GM18907 (cell line): ENCODE results near the gene BANP.
"Not testable (repeated sequence)": the region's sequence is repeated elsewhere in the genome, so short reads cannot be mapped to it uniquely, and the experiment has no call there.

Experiments
- ATAC-seq: cut with Tn5 transposase; IDR thresholded peaks from one replicate; pipeline ENCODE4 v1.9.1; 2021; ENCODE audit warnings: mild to moderate bottlenecking, moderate library complexity; ENCODE audit not compliant: unreplicated experiment

The BANP gene

DNA sequence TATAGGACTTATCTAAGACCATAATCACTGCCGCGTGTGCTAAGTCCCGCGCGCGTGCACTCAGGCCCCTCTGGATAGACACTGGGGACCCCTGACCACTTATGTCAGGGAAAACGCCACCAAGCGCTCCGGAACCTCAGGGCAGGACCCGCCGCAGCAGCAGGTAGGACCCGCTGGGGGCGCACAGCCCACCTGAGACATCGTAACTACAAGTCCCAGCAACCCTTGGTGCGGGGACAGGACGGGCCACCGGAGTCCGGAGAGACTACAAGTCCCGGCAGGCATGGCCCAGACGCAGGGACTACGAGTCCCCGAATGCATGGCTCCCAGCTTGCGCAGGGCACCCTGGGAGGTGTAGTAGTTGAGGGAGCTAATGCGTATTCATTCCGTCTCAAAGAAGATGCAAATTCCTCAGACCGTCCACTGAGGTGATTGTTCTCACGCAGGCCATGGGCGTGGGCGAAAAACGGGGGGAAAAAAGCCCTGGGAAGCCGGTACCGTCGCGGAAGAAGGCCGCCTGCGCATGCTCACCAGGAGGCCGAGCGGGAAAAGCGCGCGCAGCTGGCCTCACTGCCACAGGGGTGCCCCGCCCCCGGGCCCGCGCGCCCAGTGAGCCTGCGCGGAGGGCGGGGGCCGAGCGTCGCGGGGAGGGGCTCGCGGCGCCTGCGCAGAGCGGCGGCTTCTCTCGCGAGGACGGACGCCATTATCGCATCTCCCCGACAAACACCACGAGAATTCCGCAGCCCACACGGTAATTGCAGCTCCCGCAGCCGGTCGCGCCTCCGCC lies at the start of gene BANP:
TSS of gene BANP (plus strand) at position 670 of the 787 bp plus-strand sequence. CDS start 23,682 bp downstream, outside the sequence.
- peak; percentile 91 for ATAC-seq

GRCh38 chr16:87904963-87905362 lies 46.3 kb upstream of the BANP start:
- not testable (repeated sequence) for ATAC-seq

DNA sequence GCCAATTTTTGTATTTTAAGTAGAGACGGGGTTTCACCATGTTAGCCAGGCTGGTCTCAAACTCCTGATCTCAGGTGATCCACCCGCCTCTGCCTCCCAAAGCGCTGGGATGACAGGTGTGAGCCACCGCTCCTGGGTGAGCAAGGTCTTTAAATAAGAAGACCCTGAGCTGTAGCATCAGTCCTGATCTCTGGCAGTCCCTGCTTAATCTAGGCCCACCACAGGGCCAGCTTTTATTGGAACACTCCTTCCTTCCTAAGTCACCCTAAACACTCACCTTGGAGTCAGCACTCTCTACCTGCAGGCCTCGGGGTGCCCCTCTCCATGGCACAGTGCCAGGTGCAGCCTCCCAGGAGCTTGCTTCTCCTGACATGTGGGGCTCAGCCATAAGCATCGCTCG lies 45.7 kb upstream of the BANP start:
- ATAC-seq: not testable (repeated sequence)

DNA sequence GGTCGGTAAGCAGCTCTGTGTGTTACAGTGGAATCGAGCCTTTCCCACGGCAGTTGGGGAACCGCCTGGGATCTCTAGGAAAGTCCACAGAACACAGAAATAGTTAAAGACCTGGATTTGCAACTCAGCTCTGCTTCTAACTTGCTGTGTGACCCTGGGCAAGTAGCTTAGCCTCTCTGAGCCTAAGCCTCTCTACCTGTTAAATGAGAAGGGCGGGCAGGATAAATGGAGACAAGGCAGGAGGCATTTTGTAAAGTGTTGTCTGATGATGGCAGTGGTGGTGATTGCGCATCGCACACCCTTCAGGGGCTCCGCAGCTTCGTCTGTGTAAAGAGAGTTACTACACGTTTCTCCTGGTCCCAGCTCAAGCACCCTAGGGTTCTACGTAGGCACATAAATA lies 43.1 kb upstream of the BANP start:
- ATAC-seq: not testable (repeated sequence)

DNA sequence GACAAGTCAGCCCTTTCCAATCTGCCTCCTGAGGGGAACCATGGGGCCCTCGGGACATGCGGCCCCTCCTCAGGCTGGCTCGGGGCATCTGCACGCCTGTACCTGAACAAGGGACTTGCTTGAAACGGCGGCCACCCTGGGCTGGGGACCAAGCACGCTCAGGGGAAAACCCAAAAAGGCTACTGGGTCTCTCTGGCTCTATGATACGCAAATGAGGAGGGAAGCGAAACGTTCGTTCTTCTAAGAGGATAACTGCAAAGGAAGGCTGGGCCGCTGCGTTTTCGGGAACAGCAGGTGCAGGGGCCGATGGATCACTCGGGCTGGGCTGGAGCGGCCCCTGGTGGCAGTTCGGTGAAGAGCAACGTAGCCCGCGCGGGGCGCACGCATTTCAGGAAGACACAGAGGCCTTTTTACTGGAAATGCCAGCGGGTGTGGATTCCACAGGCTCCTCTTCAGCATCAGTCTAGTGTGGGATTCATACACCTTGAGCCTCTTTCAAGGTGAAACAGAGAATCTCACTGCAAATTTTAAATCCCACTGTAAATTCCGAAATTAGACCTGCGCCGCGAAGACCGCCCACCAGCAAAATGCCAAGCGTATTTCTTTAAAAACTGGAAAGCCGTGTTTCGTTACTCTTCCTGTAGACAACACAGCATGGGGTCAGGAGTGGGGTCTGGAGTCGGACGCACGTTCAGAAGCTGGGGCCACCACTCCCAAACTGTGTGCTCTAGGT lies 41.9 kb upstream of the BANP start:
- peak; percentile 84 for ATAC-seq

GRCh38 chr16:87911106-87911763 lies 40.0 kb upstream of the BANP start:
- ATAC-seq: not testable (repeated sequence)

DNA sequence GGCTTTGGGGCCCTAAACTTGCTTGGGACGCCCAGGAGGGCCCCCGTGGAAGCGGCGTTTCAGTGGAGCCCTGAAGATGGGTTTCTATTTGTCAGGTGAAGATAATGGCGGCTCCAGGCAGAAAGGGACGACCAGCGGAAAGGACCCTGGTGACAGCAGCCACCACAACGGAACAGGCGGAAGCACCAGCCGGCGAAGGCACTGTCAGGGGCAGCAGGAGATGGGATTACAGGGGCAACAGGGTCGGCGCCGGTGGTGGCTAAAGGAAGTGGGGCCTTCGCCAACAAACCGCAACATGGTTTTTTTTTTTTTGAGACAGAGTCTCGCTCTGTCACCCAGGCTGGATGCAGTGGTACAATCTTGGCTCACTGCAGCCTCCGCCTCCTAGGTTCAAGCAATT lies 38.5 kb upstream of the BANP start:
- ATAC-seq: not testable (repeated sequence)

GRCh38 chr16:87914021-87914725 lies 37.1 kb upstream of the BANP start:
- ATAC-seq: not testable (repeated sequence)

DNA sequence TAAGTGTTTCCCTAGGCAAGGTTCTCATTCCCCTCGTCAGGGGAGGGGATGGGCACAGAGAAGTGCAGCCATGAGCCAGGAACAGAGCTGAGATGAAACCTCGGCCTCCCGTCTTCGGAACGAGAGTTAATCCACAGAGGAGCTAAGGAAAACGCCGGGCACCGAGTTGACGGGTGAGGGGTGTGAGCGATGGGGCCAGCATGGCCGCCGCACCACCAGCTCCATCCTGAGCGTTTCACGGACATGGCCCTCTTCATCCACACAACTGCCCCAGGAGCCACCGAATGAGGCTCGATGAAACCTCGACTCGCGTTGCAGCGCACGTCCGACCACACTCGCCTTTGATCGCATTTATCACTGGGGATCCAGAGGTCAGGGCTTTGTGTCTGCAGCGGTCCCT lies 36.4 kb upstream of the BANP start:
- no peak for ATAC-seq

DNA sequence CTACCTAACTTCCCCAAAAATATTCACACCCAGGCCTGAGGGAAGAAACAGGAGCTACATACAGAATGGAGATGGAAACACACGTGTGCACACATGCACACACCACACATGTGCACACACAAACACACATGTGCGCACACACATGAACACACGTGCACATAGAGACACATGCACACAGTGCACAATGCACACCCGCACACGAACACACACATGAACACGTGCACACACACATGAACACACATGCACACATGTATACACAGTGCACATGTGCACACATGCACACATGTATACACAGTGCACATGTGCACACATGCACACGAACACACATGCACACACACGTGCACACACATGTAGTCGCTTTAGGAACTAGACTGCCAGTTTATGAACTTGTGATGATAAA lies 33.7 kb upstream of the BANP start:
- no peak for ATAC-seq

DNA sequence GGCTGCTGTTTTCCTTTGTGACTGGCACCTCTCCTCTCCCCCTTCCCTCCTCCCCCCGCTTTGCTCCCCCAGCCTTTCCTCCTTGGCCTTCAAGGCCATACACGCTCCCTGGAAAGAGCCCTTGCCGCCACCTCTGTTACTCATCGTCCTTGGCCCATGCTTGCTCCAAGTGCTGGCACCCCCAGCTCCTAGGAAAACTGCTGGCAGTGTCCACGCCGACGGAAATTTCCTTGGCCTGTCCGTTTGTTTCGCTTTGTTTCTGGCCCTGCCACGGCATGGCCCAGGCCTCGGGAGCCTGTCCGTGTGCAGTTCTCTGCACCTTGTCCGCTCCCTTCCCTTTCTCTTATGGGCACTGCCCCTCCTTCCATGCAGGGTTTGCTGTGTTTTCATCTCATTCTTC lies 32.9 kb upstream of the BANP start:
- ATAC-seq: no peak

DNA sequence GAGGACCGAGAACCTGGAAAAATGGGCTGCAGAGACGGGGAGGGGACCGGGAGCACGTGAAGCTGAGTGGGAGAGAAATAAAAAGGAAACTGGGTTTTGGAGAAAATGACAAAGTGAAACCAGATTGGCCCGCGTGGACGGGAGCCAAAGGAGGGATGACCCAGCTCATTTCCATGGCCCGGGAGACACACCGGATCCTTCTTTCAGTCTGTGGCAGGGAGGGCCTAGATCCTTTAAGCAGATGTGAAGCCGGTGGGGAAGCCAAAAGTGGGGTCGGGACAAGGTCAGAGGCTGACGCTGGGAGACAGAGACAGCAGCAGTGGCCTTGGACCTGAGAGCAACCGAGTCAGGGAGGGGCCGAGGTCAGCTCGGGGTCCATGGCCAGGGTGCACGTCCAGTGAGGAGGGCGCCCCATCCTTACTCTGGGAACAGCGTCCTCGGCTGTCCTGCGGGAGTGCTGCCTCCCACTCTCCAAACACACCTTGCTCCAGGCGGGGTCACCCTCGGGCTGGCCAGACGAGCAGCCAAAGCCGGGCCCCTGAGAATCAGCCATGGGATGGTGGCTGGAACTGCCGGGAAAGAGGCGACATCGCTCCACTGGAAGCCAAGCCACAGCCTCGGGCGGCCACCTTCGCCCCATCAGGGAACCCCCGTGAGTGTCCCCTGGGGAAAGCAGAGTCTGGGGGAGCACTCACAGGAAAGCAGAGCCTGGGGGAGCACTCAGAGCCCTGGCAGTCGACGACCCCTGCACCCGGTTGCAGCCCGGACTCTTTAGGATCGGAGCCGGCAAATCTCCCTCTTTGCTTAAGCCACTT lies 32.2 kb upstream of the BANP start:
- ATAC-seq: no peak

DNA sequence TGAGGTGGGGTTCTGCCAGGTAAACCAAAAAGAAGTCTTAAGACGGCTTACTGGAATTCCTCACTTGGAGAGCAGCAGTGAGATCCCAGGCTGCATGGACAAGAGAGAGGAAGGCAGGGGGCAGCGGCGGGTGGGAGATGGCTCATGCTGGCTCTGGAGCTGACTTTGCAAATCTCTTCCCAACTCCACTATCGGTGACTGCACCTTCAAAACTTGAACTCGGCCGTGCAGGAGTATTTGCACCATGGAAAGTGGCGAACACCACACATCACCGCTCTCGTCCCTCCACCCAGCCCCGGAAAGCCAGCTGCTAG lies 31.6 kb upstream of the BANP start:
- ATAC-seq: no peak

GRCh38 chr16:87921236-87921773 lies 29.9 kb upstream of the BANP start:
- ATAC-seq: no peak

GRCh38 chr16:87922250-87922871 lies 28.9 kb upstream of the BANP start:
- ATAC-seq: no peak

GRCh38 chr16:87924041-87924810 lies 27.0 kb upstream of the BANP start:
- peak; percentile 64 for ATAC-seq

DNA sequence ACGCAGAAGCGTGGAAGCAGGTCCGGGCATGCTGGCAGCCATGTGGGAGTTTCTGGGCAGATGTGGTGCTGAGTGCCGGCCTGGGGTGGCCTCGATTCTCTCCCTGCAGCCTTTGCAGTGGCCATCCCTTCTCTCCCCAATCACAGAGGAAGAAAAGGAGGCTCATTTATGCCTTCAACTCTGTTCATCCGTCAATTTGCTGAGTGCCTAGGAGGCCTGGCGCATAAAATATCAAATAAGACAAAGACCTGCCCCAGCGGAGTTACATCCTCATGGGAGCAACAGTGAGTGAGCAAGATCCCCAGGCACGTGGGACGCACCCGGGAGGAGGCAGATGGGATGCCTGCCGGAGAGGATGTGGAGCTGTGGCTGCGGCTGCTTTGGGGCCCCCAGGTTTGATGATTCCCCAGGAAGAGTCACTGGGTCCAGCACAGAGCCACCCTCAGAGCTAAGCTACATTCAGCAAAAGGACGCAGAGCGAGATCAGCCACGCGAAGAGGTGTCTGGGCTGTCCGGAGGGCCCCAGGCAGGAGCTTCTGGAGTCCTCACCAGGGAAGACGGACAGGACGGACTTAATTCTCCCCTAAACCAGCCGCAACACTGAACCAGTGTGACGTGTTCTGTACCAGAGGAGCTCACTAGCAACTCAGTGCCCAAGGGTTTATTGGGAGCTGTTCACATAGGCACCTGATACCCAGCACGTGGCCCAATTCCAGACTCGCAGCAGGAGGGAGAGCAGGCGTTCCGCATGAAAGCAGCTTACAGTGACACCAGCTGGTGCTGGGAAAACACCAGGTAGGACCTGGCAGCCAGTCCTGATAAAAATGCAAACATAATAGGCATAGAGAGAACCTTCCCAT lies 26.2 kb upstream of the BANP start:
- ATAC-seq: no peak
